Frontal cortex (tissue), 4 donors: Measurements from ENCODE around the gene SLCO6A1. TPM values are rescaled to one million over a fixed set of nuclear protein-coding genes. Genes with fewer than 3 reads are reported as not detected.
"Not testable (repeated sequence)": the region's sequence is repeated elsewhere in the genome, so short reads cannot be mapped to it uniquely, and the experiment has no call there.

Source experiments
- DNase-seq, 2 donors: peaks; one replicate each; pipeline ENCODE4 v3.0.0; 2012; ENCODE audit warnings: low spot score in 2 of 2
- FAIRE-seq: peaks from 2 replicates; lab custom pipeline; 2012; peaks lifted over from hg19 to GRCh38; lab: Jason Lieb, UNC
- total RNA-seq: library from RNA; depleted of rRNA; stranded (reverse); fragments of >200 nt; gene quantifications from one replicate; pipeline ENCODE4 v1.2.3, GENCODE V29; 2014
- donor health status: control.
- donor health status: control.
- donor health status: control.

SLCO6A1 gene
- 0.41 TPM for total RNA-seq

- no peak for FAIRE-seq
- DNase-seq = no peak
Measured at GRCh38 chr5:102498271-102499034, at the start of gene SLCO6A1. Gene SLCO6A1 (minus strand): TSS chr5:102499001. CDS start chr5:102498844, 157 bp downstream.

GRCh38 chr5:102547141-102548035 is 48.6 kb upstream of the SLCO6A1 start:
- FAIRE-seq (no peak), DNase-seq (no peak)

GRCh38 chr5:102545175-102545574 is 46.4 kb upstream of the SLCO6A1 start:
- FAIRE-seq (no peak), DNase-seq (no peak)

- FAIRE-seq (no peak), DNase-seq (no peak)
Measured at GRCh38 chr5:102542057-102542456, 43.3 kb upstream of the SLCO6A1 start.

GRCh38 chr5:102539996-102540728 is 41.4 kb upstream of the SLCO6A1 start:
- FAIRE-seq (no peak), DNase-seq (no peak)

GRCh38 chr5:102539562-102539961 is 40.8 kb upstream of the SLCO6A1 start:
- FAIRE-seq = no peak

GRCh38 chr5:102537011-102537410 is 38.2 kb upstream of the SLCO6A1 start:
- FAIRE-seq (no peak), DNase-seq (no peak)

More at GRCh38 chr5:102539562-102539961, 40.8 kb upstream of the SLCO6A1 start:
- no peak for DNase-seq

- FAIRE-seq (peak; percentile 61), DNase-seq (no peak)
Measured at GRCh38 chr5:102536323-102536928, 37.6 kb upstream of the SLCO6A1 start.

- FAIRE-seq (no peak), DNase-seq (no peak)
Measured at GRCh38 chr5:102532123-102532522, 33.3 kb upstream of the SLCO6A1 start.

- DNase-seq (no peak), FAIRE-seq (no peak)
Measured at GRCh38 chr5:102531506-102531905, 32.7 kb upstream of the SLCO6A1 start.

- FAIRE-seq (no peak), DNase-seq (no peak)
Measured at GRCh38 chr5:102529447-102529846, 30.6 kb upstream of the SLCO6A1 start.

- DNase-seq = no peak
- no peak for FAIRE-seq
Measured at GRCh38 chr5:102529031-102529430, 30.2 kb upstream of the SLCO6A1 start.

GRCh38 chr5:102528600-102528999 is 29.8 kb upstream of the SLCO6A1 start:
- DNase-seq = no peak
- FAIRE-seq = no peak

- no peak for DNase-seq
- no peak for FAIRE-seq
Measured at GRCh38 chr5:102527547-102527946, 28.7 kb upstream of the SLCO6A1 start.

- no peak for FAIRE-seq
- DNase-seq = no peak
Measured at GRCh38 chr5:102523541-102524175, 24.9 kb upstream of the SLCO6A1 start.

GRCh38 chr5:102511666-102512065 is 12.9 kb upstream of the SLCO6A1 start:
- no peak for FAIRE-seq

GRCh38 chr5:102491261-102491914 is 7.4 kb downstream of the SLCO6A1 start:
- not testable (repeated sequence) for DNase-seq, FAIRE-seq

More at GRCh38 chr5:102511666-102512065, 12.9 kb upstream of the SLCO6A1 start:
- no peak for DNase-seq

- DNase-seq = no peak
- no peak for FAIRE-seq
Measured at GRCh38 chr5:102483736-102484135, 15.1 kb downstream of the SLCO6A1 start.
